Bronchial epithelial cell (primary cell): Measurements from ENCODE around the gene ADAMTS16. TPM values are rescaled to one million over a fixed set of nuclear protein-coding genes. Genes with fewer than 3 reads are reported as not detected.
A peak's percentile ranks its signal among the peaks of the same experiment; 100 is the strongest.

Experiments
- DNase-seq: peaks from one replicate; pipeline ENCODE4 v3.0.0-alpha.2; 2010; ENCODE audit warnings: low read depth
- FAIRE-seq: peaks from 2 replicates; lab custom pipeline; 2011; peaks lifted over from hg19 to GRCh38; lab: Jason Lieb, UNC
- H3K27me3 ChIP-seq: 2 replicates; pipeline ENCODE4 v1.5.1; 2011; ENCODE audit warnings: low read length; ENCODE audit not compliant: control insufficient read depth, insufficient read depth
- H3K36me3 ChIP-seq: 2 replicates; pipeline ENCODE4 v1.5.1; 2011; ENCODE audit warnings: low read length; ENCODE audit not compliant: control insufficient read depth, insufficient read depth
- H3K4me3 ChIP-seq: 2 replicates; pipeline ENCODE4 v1.5.1; 2011; ENCODE audit warnings: mild to moderate bottlenecking, low read depth, low read length, control low read depth
- total RNA-seq: library from RNA; depleted of rRNA; stranded (reverse); fragments of >200 nt; gene quantifications from 2 replicates; pipeline ENCODE4 v1.2.1, GENCODE V29; 2014
- TF ChIP-seq, protein P1 (sequence below): IDR thresholded peaks from 2 replicates; pipeline ENCODE4 v1.5.1; 2011; ENCODE audit warnings: mild to moderate bottlenecking, moderate library complexity, low read length, control low read depth, inconsistent platforms; ENCODE audit not compliant: insufficient read depth, severe bottlenecking

The ADAMTS16 gene
- total RNA-seq, 1 donor from 2014 or later = not detected

DNA sequence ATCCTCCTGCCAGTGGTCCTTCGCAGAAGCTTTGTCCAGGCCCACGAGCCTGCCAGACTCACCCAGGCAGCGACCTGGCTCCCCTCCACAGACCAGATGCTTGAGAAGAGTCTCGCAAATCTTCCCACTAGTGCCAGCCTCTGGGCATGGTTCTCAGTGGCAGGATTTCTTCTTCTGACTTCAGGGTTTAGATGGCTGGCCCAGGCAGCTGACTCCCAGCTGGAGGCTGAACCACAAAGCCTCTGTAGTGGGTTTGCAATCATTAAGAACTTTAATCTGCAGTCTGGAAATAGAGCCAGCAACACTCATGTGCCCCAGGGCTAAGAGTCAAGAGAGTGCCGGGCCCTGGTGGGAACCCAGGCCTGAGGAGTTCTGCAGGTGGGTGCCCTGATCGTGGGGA is 191.7 kb downstream of the ADAMTS16 start:
- Histone ChIP-seq H3K36me3 (no peaks in the 10 kb centered on the region), H3K27me3 (no peaks in the 10 kb centered on the region), H3K4me3 (no peak overlapping the region)
- TF ChIP-seq, protein P1, sequence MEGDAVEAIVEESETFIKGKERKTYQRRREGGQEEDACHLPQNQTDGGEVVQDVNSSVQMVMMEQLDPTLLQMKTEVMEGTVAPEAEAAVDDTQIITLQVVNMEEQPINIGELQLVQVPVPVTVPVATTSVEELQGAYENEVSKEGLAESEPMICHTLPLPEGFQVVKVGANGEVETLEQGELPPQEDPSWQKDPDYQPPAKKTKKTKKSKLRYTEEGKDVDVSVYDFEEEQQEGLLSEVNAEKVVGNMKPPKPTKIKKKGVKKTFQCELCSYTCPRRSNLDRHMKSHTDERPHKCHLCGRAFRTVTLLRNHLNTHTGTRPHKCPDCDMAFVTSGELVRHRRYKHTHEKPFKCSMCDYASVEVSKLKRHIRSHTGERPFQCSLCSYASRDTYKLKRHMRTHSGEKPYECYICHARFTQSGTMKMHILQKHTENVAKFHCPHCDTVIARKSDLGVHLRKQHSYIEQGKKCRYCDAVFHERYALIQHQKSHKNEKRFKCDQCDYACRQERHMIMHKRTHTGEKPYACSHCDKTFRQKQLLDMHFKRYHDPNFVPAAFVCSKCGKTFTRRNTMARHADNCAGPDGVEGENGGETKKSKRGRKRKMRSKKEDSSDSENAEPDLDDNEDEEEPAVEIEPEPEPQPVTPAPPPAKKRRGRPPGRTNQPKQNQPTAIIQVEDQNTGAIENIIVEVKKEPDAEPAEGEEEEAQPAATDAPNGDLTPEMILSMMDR = no peak
- FAIRE-seq (no peak), DNase-seq (no peak)

DNA sequence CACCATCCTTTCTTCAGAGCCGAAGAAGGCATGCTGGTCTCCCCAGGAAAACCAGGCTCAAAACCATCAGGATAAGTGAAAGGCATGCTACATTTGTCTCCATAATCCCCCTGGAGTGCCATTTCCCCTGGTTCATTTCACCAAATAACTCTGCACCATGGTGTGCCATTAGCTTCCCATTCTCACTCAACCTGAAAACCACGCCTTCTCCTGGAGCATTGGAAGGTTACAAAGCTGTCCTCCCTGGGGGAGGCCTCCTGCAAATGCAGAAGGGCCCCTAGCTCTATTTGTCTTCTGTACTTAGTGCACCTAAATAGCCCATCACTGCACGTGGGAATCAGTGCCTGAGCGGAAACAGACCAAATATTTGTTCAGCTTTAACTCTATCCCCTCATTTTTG is 192.2 kb downstream of the ADAMTS16 start:
- FAIRE-seq (peak; percentile 13), DNase-seq (no peak)
- Histone ChIP-seq H3K4me3 (no peak overlapping the region), H3K36me3 (no peaks in the 10 kb centered on the region), H3K27me3 (no peaks in the 10 kb centered on the region)
- TF ChIP-seq, protein P1 = no peak

DNA sequence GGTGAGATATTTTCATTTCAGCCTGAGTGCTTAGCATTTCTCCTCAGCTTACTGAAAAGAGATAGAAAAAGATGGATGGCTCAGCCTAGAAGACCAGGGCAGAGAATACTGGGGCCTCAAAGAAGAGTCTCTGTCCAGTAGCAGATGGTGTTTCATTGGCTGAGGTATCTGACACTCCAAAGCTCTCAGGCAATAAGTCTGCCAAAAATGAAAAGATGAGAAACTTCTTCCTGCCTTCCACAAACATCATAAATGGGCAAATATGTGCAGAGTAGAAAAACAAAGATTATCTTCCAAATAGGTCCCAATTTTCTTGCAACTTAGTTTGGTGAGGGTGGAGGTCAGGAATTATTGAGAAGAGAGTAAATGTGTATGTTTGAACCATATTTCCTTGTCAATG is 195.0 kb downstream of the ADAMTS16 start:
- no peak for FAIRE-seq
- no peak for DNase-seq
- Histone ChIP-seq H3K36me3 (no peaks in the 10 kb centered on the region), H3K4me3 (no peak overlapping the region), H3K27me3 (no peaks in the 10 kb centered on the region)
- TF ChIP-seq, protein P1 = no peak

DNA sequence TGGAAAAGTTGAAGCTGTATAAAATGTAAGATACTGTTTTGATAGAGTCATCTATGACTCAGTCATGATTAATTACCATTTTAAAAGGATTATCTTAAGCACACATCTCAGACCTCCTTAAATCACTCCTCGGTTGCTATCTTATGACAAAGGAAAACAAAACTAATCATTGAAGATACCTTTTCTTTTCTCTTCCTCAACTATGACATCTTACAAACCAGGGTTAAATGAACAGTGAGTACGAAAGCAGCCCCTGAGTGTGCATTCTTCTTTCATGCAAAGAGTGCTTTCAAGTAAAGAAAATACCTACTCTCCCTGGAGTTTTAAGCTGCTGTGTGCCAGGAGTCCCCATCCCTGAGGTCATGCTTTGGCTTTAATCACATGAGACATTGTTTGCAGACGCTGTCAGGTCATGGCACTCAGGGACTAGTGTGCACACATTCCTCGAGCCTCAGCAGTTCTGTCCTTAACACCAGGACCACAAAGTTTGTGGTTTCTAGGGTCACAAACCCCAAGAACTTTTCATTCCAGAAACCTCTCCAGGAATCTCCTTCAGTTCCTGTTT is 195.7 kb downstream of the ADAMTS16 start:
- DNase-seq (peak; percentile 59), FAIRE-seq (no peak)
- Histone ChIP-seq H3K4me3 (no peak overlapping the region), H3K36me3 (no peaks in the 10 kb centered on the region), H3K27me3 (no peaks in the 10 kb centered on the region)
- TF ChIP-seq, protein P1 = no peak

DNA sequence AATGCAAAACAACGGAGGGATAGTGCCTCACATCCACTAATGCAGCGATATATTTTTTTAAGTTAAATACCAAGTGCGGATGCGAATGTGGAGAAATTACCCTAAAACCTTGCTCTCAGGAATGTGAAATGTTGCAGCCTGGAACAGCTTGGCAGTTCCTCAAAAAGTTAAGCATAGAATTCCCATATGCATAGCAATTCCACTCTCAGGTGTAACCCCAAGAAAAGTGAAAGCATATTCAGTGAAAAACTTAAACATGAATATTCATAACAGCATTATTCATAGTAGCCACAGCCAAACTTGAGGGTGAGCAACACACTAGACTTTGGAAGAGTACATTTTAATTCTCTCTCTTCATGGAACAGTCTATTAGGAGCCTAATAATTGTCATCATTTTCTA is 199.1 kb downstream of the ADAMTS16 start:
- TF ChIP-seq, protein P1 = no peak
- Histone ChIP-seq H3K36me3 (no peaks in the 10 kb centered on the region), H3K27me3 (no peaks in the 10 kb centered on the region), H3K4me3 (no peak overlapping the region)
- FAIRE-seq = no peak
- no peak for DNase-seq

DNA sequence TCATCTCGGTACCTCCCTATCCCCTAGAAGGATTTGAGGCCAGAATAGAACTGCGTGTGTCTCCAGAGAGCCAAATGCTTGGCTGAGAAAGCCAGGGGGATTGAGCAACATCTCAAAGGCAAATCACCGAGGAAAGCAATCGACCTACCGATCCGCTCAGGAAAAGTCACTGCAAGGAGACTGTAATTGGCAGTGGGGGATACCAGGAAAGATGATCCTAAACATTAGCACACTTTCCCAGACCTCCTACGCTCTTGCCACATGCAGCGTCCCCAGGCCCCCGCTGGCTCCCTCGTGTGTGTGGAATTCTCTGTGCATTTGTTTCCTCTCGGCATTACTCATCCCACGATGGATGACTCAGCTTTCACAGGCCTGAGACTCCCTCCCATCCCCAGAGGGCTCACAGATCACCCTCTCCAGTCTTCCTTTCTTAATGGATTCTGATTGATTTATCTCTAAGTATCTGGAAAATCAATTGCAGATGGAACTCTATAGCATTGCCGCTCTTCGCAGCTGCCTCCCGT is 200.1 kb downstream of the ADAMTS16 start:
- Histone ChIP-seq H3K27me3 (no peaks in the 10 kb centered on the region), H3K4me3 (no peak overlapping the region), H3K36me3 (no peaks in the 10 kb centered on the region)
- DNase-seq = peak; percentile 60
- no peak for FAIRE-seq
- TF ChIP-seq, protein P1 = peak; percentile 41
